Spinal cord (tissue), 10 donors: ENCODE results near the gene COIL. TPM values are rescaled to one million over a fixed set of nuclear protein-coding genes. Genes with fewer than 3 reads are reported as not detected.
"Not testable (repeated sequence)": the region's sequence is repeated elsewhere in the genome, so short reads cannot be mapped to it uniquely, and the experiment has no call there.

Experiments used
- DNase-seq, 6 donors: peaks; one replicate each; pipeline versions ENCODE4 v3.0.0 to v3.0.0-alpha.2; 2013 to 2015; ENCODE audit warnings: low spot score in 6 of 6, low read depth in 4 of 6
- H3K27ac ChIP-seq: one replicate; pipeline ENCODE4 v1.5.1; 2013; ENCODE audit warnings: low read depth, low read length, control low read depth
- H3K27me3 ChIP-seq: one replicate; pipeline ENCODE4 v1.6.1; 2013; ENCODE audit warnings: low read length; ENCODE audit not compliant: control insufficient read depth, insufficient read depth
- H3K36me3 ChIP-seq: one replicate; pipeline ENCODE4 v1.6.1; 2013; ENCODE audit warnings: low read length; ENCODE audit not compliant: control insufficient read depth, insufficient read depth
- H3K4me1 ChIP-seq: one replicate; pipeline ENCODE4 v1.6.1; 2013; ENCODE audit warnings: low read length; ENCODE audit not compliant: control insufficient read depth, insufficient read depth
- H3K4me3 ChIP-seq: one replicate; pipeline ENCODE4 v1.5.1; 2013; ENCODE audit warnings: low read depth, low read length, control low read depth
- H3K9me3 ChIP-seq: one replicate; pipeline ENCODE4 v1.6.1; 2013; ENCODE audit warnings: low read length; ENCODE audit not compliant: control insufficient read depth, insufficient read depth
- WGBS: methylation state at CpG from one replicate; pipeline ENCODE4 v1.1.5; 2013; ENCODE audit warnings: missing lambda C conversion rate; ENCODE audit not compliant: insufficient coverage; 5-methylcytosine and 5-hydroxymethylcytosine counted together
- polyA plus RNA-seq, 2 donors: library from polyadenylated mRNA; unstranded; fragments of 120-200 nt; gene quantifications; one replicate each; pipeline ENCODE4 v1.2.1, GENCODE V29; 2013; ENCODE audit not compliant: insufficient read length in 2 of 2
- total RNA-seq, 2 donors: library from RNA; depleted of rRNA in 1 of 2; stranded (reverse); fragments of 120-200 nt in 1 of 2; fragments of >200 nt in 1 of 2; gene quantifications; one replicate each; pipeline versions ENCODE4 v1.2.3 to v1.2.4, GENCODE V29; 2013 to 2014
- donor health status: healthy.

Gene COIL
- total and polyA plus RNA-seq, 4 donors, result 20.4 to 22.1 (median 21.2) TPM

DNA sequence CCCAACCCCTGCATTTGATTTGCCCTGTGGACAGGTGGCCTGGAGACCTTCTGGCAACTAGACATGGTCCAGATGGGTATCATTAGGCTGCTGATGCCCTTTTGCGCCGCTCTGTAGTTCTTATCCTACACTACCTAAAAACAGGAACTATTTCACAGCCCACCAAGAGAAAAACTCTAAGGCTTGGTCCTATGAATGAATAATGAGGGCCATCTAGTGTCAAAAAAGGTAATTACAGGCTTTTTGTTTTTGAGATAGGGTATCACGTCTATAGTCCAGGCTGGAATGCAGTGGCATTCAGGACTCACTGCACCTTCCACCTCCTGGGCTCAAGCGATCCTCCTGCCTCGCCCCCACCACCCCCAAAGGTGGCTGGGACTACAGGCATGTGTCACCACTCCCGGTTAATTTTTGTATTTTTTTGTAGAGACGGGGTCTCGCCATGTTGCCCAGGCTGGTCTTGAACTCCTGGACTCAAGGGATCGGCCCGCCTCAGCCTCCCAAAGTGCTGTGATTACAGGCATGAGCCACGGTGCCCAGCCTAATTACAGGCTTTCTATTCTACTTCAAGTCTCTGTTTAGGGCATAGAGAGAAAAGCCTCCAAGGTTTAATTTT is 20.9 kb downstream of the COIL start:
- H3K27ac ChIP-seq, result no peak overlapping the region
- H3K27me3 ChIP-seq, result no peaks in the 10 kb centered on the region
- no peaks in the 10 kb centered on the region for H3K4me1 ChIP-seq
- peaks cover 47% of the 10 kb centered on the region for H3K36me3 ChIP-seq
- DNase-seq, result peak; percentile 28 to 90 (median 55)
- no peaks in the 10 kb centered on the region for H3K9me3 ChIP-seq
- no peak overlapping the region for H3K4me3 ChIP-seq
- WGBS, result 100% methylated on average over 2 of the region's 11 CpGs

DNA sequence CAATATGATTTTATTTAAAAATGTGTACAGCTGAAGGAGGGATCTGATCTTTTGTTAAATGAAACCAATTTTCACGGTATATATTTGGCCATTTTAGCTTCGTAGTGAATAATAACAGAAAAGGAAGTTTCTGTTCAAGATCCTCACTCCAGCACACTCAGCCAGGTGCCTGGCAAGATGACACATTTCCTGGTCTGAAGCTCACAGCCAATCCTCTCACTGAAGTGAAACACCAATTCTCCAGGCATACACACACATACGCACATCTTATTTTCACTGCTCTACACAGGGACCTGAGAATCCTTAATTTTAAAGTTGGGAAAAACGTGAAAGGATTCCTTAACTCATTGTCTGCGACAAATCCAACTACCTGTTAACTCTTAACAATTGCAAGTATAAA is 22.6 kb downstream of the COIL start:
- 100% methylated on average over 1 of the region's 5 CpGs for whole genome bisulfite sequencing

DNA sequence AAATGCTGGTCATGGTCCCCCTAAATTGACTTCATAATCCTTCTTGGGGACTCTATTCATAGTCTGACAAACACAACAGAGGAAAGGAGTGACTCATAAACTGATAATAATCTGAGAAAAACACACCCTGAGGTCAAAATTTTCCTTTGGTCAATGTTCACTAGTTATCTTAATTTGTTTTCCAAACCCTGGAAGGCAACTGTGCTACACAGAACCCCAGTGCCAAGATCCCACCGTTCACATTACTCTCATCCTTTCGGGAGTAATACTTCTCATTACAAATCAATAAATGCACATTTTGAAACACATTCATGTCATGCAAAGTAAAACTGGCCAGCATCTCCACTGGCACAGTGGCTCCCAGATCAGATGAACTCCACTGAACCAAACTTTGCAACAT is 23.2 kb downstream of the COIL start:
- H3K36me3 ChIP-seq, result peaks cover 38% of the 10 kb centered on the region
- no peaks in the 10 kb centered on the region for H3K27me3 ChIP-seq
- H3K9me3 ChIP-seq, result no peaks in the 10 kb centered on the region
- no peak overlapping the region for H3K27ac ChIP-seq
- H3K4me3 ChIP-seq, result no peak overlapping the region
- WGBS, result 96% methylated on average over 2 of the region's 2 CpGs
- DNase-seq, result no peak
- H3K4me1 ChIP-seq, result no peaks in the 10 kb centered on the region

More for the DNA sequence above, 22.6 kb downstream of the COIL start:
- not testable (repeated sequence) for H3K4me3 ChIP-seq, DNase-seq, H3K27me3 ChIP-seq, H3K4me1 ChIP-seq, H3K9me3 ChIP-seq, H3K27ac ChIP-seq
- H3K36me3 ChIP-seq, result peaks cover 36% of the 10 kb centered on the region

DNA sequence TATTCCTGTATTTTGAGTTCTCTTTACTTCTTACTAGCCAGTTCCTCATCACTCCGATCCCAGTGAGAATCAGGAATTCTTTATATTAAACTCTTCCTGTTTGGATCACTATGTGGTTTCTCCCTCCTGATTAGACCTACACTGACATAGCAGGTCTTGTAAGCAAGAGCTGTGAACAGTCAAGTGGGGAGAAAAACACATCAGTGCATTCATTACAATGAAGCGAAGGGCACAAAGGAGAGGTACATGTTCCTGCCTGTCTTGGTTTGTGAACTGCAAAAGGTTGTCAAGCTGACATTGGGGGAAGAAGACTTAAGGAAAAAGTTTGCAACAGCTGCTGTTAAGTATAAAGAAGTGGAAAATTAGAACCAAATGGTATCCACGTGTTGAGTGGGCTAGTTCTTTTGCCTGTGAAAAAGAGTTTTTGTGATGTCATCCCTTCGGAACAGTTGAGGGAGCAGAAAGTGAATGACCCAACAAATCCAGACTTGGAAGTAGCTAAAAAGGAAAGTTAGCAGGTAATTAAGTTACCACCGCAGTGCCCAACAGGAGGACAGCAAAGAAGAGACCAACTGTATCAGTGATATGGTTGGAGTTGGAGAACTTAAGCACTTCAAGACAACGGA is 24.0 kb downstream of the COIL start:
- no peak overlapping the region for H3K4me3 ChIP-seq
- no peak overlapping the region for H3K27ac ChIP-seq
- H3K27me3 ChIP-seq, result no peaks in the 10 kb centered on the region
- H3K36me3 ChIP-seq, result peaks cover 38% of the 10 kb centered on the region
- no peaks in the 10 kb centered on the region for H3K4me1 ChIP-seq
- no peaks in the 10 kb centered on the region for H3K9me3 ChIP-seq
- no peak for DNase-seq
- WGBS, result 95% methylated on average over 4 of the region's 6 CpGs

DNA sequence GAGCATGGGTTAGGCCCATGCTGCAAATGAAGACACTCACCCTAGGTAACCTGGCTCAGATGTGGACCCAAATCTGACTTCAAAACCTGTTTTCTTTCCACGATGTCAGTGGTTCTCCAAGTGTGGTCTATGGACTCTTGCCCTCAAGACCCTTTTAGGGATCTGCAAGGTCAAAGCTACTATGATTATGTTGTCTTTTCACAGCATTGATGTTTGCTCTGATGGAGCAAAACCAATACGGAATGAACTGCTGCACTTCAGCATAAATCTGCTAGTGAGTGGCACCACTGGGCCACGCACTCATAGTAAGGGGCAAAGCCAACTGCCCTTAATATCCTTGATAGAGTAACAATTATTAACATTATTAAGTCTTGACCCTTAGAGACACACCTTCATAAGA is 25.4 kb downstream of the COIL start:
- H3K4me3 ChIP-seq, result no peak overlapping the region
- no peak overlapping the region for H3K27ac ChIP-seq
- DNase-seq, result no peak
- H3K27me3 ChIP-seq, result no peaks in the 10 kb centered on the region
- WGBS, result 94% methylated on average over 2 of the region's 3 CpGs
- H3K36me3 ChIP-seq, result peaks cover 29% of the 10 kb centered on the region
- no peaks in the 10 kb centered on the region for H3K9me3 ChIP-seq
- H3K4me1 ChIP-seq, result no peaks in the 10 kb centered on the region

DNA sequence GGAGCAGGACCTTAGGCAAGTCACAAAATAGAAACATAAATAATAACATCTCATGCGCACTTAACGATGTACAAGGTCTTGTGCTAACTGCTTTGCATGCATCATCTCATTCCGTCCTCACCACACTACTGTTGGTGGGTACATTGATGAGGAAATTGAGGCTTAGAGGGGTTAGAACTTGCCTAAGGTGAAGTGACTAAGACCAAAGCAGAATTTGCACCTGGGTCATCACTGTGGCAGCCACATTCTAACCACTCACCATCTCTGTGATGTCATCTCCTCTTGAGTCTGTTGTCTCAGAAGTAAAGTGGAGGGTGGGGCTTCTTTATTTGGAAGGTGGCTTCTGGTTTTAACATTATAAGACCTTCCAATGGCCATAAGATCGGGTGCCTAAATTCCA is 26.6 kb downstream of the COIL start:
- H3K27ac ChIP-seq, result no peak overlapping the region
- peaks cover 19% of the 10 kb centered on the region for H3K36me3 ChIP-seq
- no CpG with 5 or more reads among the region's 4 CpGs for WGBS
- H3K9me3 ChIP-seq, result peaks cover 3% of the 10 kb centered on the region
- no peak for DNase-seq
- H3K4me3 ChIP-seq, result no peak overlapping the region
- H3K27me3 ChIP-seq, result no peaks in the 10 kb centered on the region
- no peaks in the 10 kb centered on the region for H3K4me1 ChIP-seq

DNA sequence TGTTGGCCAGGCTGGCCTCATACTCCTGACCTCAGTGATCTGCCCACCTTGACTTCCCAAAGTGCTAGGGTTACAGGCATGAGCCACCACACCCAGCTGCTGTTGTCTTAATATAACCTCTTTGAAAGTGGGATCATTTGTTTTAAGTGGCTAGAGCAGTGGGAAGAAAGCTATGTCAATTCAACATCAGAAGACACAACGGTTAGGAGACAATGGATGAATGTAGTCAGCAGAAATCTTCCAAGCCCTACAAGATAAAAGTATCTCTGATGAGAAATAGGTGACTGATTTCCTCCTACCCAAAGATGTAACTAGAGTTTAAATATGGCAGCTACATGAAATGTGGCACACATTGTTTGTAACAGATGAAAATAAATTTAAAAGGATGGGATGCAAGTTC is 27.0 kb downstream of the COIL start:
- Histone ChIP-seq H3K9me3 (peaks cover 5% of the 10 kb centered on the region), H3K36me3 (peaks cover 17% of the 10 kb centered on the region), H3K4me3 (no peak overlapping the region), H3K27me3 (no peaks in the 10 kb centered on the region), H3K27ac (no peak overlapping the region), H3K4me1 (no peaks in the 10 kb centered on the region)
- no CpG with 5 or more reads among the region's 1 CpG for WGBS
- no peak for DNase-seq

DNA sequence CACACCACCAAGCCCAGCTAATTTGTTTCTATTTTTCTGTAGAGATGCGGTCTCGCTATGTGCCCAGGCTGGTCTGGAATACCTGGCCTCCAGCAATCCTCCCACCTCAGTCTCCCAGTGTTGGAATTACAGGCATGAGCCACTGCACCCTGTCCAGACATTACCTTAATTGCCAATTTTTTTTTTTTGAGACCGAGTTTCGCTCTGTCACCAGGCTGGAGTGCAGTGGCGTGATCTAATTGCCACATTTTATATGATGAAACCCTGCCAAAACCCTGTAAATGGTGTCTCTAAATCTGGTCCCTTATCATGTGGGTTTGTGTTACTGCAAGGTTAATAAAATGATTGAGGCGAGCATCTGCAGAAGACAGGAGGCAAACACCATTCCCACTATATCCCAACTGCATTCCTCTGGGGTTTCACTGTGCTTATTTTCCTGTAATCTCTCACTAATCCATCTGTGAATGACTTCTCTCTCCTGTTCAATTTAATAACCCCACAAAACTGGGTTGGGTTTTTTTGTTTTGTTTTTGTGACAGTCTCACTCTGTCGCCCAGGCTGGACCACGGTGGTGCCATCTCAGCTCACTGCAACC is 27.6 kb downstream of the COIL start:
- Histone ChIP-seq H3K4me1 (no peaks in the 10 kb centered on the region), H3K36me3 (peaks cover 17% of the 10 kb centered on the region), H3K4me3 (no peak overlapping the region), H3K27ac (no peak overlapping the region), H3K9me3 (peaks cover 5% of the 10 kb centered on the region), H3K27me3 (no peaks in the 10 kb centered on the region)
- 100% methylated on average over 3 of the region's 8 CpGs for WGBS
- no peak for DNase-seq

DNA sequence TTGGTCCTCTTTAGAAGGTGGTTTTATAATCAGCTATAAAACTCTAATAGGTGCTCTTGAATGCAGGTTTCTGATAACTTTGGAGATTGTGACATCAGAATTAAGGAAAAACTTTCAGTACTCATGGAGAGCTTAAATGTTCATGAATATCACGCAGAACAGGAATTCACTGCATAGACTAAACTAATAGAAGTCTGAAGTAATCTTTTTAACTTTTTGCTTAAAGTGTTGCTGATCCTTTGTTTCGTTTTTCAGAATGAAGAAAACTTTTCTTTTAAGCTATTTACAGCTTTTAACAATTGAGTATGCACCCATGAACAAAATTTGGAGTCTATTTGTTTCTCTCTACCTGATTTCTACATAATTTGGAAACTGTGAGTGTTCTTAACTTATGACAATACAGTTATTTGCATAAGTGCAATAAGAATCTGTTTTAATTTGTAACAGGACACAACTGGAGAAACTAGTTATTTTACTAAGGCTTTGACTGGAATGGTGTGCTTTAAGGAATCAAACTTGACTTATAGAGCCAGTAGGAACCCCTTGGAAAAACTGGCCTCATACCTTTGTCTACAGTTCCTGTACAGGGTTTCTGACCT is 30.0 kb downstream of the COIL start:
- Histone ChIP-seq H3K4me1 (no peaks in the 10 kb centered on the region), H3K4me3 (no peak overlapping the region), H3K36me3 (peaks cover 7% of the 10 kb centered on the region), H3K27me3 (no peaks in the 10 kb centered on the region), H3K27ac (no peak overlapping the region), H3K9me3 (peaks cover 5% of the 10 kb centered on the region)
- no CpG with 5 or more reads among the region's 2 CpGs for WGBS
- DNase-seq, result no peak
